Spinal cord (tissue), 10 donors: ENCODE results near the gene ADAMTSL2. TPM values are rescaled to one million over a fixed set of nuclear protein-coding genes. Genes with fewer than 3 reads are reported as not detected.

ENCODE experiments used
- DNase-seq, 6 donors: peaks; one replicate each; pipeline versions ENCODE4 v3.0.0 to v3.0.0-alpha.2; 2013 to 2015; ENCODE audit warnings: low spot score in 6 of 6, low read depth in 4 of 6
- H3K27ac ChIP-seq: one replicate; pipeline ENCODE4 v1.5.1; 2013; ENCODE audit warnings: low read depth, low read length, control low read depth
- H3K27me3 ChIP-seq: one replicate; pipeline ENCODE4 v1.6.1; 2013; ENCODE audit warnings: low read length; ENCODE audit not compliant: control insufficient read depth, insufficient read depth
- H3K36me3 ChIP-seq: one replicate; pipeline ENCODE4 v1.6.1; 2013; ENCODE audit warnings: low read length; ENCODE audit not compliant: control insufficient read depth, insufficient read depth
- H3K4me1 ChIP-seq: one replicate; pipeline ENCODE4 v1.6.1; 2013; ENCODE audit warnings: low read length; ENCODE audit not compliant: control insufficient read depth, insufficient read depth
- H3K4me3 ChIP-seq: one replicate; pipeline ENCODE4 v1.5.1; 2013; ENCODE audit warnings: low read depth, low read length, control low read depth
- H3K9me3 ChIP-seq: one replicate; pipeline ENCODE4 v1.6.1; 2013; ENCODE audit warnings: low read length; ENCODE audit not compliant: control insufficient read depth, insufficient read depth
- WGBS: methylation state at CpG from one replicate; pipeline ENCODE4 v1.1.5; 2013; ENCODE audit warnings: missing lambda C conversion rate; ENCODE audit not compliant: insufficient coverage; 5-methylcytosine and 5-hydroxymethylcytosine counted together
- polyA plus RNA-seq, 2 donors: library from polyadenylated mRNA; unstranded; fragments of 120-200 nt; gene quantifications; one replicate each; pipeline ENCODE4 v1.2.1, GENCODE V29; 2013; ENCODE audit not compliant: insufficient read length in 2 of 2
- total RNA-seq, 2 donors: library from RNA; depleted of rRNA in 1 of 2; stranded (reverse); fragments of 120-200 nt in 1 of 2; fragments of >200 nt in 1 of 2; gene quantifications; one replicate each; pipeline versions ENCODE4 v1.2.3 to v1.2.4, GENCODE V29; 2013 to 2014
- donor health status: healthy.

Gene ADAMTSL2
- total and polyA plus RNA-seq, 4 donors = 3.7 to 9.0 (median 7.8) TPM

GRCh38 chr9:133591985-133592384 is 57.5 kb downstream of the ADAMTSL2 start:
- H3K4me1 ChIP-seq = peaks cover 14% of the 10 kb centered on the region
- no peak for DNase-seq
- peaks cover 3% of the 10 kb centered on the region for H3K9me3 ChIP-seq
- 77% methylated on average over 10 of the region's 10 CpGs for WGBS
- H3K27me3 ChIP-seq = no peaks in the 10 kb centered on the region
- no peak overlapping the region for H3K4me3 ChIP-seq
- no peak overlapping the region for H3K27ac ChIP-seq
- H3K36me3 ChIP-seq = peaks cover 12% of the 10 kb centered on the region

DNA sequence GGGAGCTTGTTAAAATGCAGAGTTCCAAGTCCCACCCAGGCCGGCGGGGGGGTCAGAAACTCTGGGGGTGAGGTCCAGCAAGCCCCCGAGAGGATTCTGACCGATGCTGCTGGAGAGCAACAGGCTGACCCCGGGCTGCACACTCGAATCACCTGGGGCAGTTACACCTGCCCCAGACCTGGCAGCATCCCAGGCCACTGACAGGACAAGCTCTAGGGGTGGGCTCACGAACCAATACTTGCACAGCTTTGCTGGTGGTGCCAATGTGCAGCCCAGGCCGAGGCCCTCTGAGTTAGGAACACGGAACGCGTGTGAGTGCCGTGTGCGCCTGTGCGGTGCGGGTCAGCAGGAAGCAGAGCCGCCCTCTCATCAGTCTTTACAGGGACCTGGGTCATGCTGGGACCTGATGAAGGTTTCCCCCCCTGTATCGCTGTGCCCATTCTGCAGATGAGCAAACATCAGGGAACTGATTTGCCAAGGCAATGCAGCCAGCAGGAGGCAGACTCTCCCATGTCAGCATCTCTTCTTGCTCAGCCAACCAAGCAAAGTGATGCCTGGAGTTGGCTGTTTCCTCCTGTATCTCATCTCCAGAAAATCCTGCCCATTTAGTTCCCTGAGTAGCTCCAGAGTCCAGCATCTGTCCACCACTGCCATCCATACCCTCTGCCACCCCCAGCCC is 58.4 kb downstream of the ADAMTSL2 start:
- no peaks in the 10 kb centered on the region for H3K27me3 ChIP-seq
- peaks cover 11% of the 10 kb centered on the region for H3K9me3 ChIP-seq
- H3K36me3 ChIP-seq = peaks cover 9% of the 10 kb centered on the region
- DNase-seq = no peak
- WGBS = 89% methylated on average over 17 of the region's 17 CpGs
- no peak overlapping the region for H3K27ac ChIP-seq
- peaks cover 14% of the 10 kb centered on the region for H3K4me1 ChIP-seq
- H3K4me3 ChIP-seq = no peak overlapping the region

GRCh38 chr9:133593587-133594253 is 59.2 kb downstream of the ADAMTSL2 start:
- peaks cover 16% of the 10 kb centered on the region for H3K9me3 ChIP-seq
- H3K27ac ChIP-seq = no peak overlapping the region
- H3K36me3 ChIP-seq = peaks cover 10% of the 10 kb centered on the region
- no peak for DNase-seq
- H3K4me3 ChIP-seq = no peak overlapping the region
- H3K4me1 ChIP-seq = peaks cover 14% of the 10 kb centered on the region
- H3K27me3 ChIP-seq = no peaks in the 10 kb centered on the region
- 82% methylated on average over 14 of the region's 15 CpGs for WGBS

DNA sequence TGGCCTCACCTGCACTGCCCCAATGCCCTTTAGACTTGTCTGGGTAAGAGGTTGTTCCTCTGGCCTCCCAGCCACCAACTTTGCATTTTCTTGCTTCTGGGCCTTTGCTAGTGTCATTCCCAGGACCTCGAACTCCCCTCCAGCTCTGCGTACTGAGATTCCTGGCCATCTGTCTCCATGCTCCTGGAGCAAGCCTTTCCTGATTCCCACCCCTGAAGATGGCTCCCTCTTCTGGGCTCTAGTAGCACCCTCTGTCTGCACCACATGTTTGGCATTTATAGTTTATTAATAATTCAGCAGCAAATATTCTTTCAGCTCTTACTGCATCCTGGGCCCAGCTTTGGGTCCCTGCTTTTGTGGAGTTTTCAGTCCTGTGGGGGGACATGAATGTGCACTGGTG is 59.8 kb downstream of the ADAMTSL2 start:
- peaks cover 15% of the 10 kb centered on the region for H3K36me3 ChIP-seq
- H3K9me3 ChIP-seq = peaks cover 16% of the 10 kb centered on the region
- DNase-seq = no peak
- 90% methylated on average over 2 of the region's 2 CpGs for WGBS
- no peak overlapping the region for H3K4me3 ChIP-seq
- H3K4me1 ChIP-seq = peaks cover 14% of the 10 kb centered on the region
- no peak overlapping the region for H3K27ac ChIP-seq
- no peaks in the 10 kb centered on the region for H3K27me3 ChIP-seq

- peaks cover 11% of the 10 kb centered on the region for H3K4me1 ChIP-seq
- H3K27ac ChIP-seq = no peak overlapping the region
- 92% methylated on average over 8 of the region's 8 CpGs for WGBS
- DNase-seq = no peak
- no peaks in the 10 kb centered on the region for H3K27me3 ChIP-seq
- H3K36me3 ChIP-seq = peaks cover 20% of the 10 kb centered on the region
- H3K4me3 ChIP-seq = no peak overlapping the region
- H3K9me3 ChIP-seq = peaks cover 16% of the 10 kb centered on the region
These were observed 61.4 kb downstream of the ADAMTSL2 start for GRCh38 chr9:133595910-133596309.

DNA sequence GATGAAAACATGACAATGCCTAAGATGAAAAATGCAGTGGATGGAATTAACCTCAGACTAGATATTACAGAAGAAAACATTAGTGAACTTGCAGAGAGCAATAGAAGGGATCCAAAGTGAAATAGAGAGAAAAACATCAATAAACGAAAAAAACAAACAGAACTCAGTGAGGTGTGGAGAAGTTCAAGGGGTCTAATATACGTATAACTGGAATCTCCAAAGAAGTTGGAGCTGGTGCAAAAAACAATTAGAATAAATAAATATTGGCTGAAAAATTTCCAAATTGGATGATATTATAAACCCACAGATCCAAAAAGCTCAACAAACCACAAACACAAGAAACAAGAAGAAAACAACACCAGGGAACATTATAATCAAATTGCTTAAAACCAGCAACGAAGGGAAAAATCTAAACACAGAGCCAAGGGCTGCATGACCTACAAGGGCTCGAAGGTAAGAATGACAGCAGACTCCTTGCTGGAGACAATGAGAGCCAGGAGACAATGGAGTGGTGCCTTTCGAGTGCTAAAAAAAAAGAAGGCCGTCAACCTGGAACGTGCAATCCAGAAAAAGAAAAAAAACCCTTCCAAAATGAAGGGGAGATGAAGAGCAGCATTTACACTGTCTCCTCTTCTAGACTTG is 62.9 kb downstream of the ADAMTSL2 start:
- peaks cover 16% of the 10 kb centered on the region for H3K9me3 ChIP-seq
- no peak overlapping the region for H3K4me3 ChIP-seq
- no peaks in the 10 kb centered on the region for H3K27me3 ChIP-seq
- no peak overlapping the region for H3K27ac ChIP-seq
- DNase-seq = no peak
- H3K36me3 ChIP-seq = peaks cover 24% of the 10 kb centered on the region
- peaks cover 18% of the 10 kb centered on the region for H3K4me1 ChIP-seq
- WGBS = 71% methylated on average over 2 of the region's 7 CpGs

DNA sequence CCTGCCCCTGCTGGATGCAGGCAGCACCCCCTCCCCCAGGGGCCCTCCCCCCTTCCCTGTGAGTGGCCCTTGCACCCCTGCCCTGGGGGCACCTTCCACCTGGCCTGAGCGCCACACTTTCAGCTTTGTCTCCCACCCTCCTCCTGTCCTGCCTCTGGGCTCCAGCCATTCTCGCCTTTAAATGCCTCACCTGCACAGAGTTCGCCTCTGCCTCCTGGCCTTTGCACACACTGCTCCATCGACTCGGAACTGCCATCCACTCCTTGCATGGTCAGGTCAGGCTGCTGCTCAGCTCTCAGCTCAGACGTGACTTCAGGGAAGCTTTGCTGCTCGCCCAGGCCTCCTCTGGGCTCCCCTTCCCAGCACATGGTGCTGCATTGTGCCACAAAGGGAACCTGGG is 64.5 kb downstream of the ADAMTSL2 start:
- 81% methylated on average over 7 of the region's 7 CpGs for WGBS
- peaks cover 29% of the 10 kb centered on the region for H3K4me1 ChIP-seq
- no peaks in the 10 kb centered on the region for H3K27me3 ChIP-seq

GRCh38 chr9:133599470-133600173 is 65.1 kb downstream of the ADAMTSL2 start:
- H3K27me3 ChIP-seq = no peaks in the 10 kb centered on the region
- H3K4me1 ChIP-seq = peaks cover 34% of the 10 kb centered on the region
- no peak overlapping the region for H3K4me3 ChIP-seq
- H3K36me3 ChIP-seq = peaks cover 19% of the 10 kb centered on the region
- over 99% methylated on average over 6 of the region's 6 CpGs for WGBS
- peaks cover 16% of the 10 kb centered on the region for H3K9me3 ChIP-seq
- H3K27ac ChIP-seq = no peak overlapping the region
- DNase-seq = no peak

More for the DNA sequence above, 64.5 kb downstream of the ADAMTSL2 start:
- no peak for DNase-seq
- Histone ChIP-seq H3K9me3 (peaks cover 16% of the 10 kb centered on the region), H3K27ac (no peak overlapping the region), H3K36me3 (peaks cover 19% of the 10 kb centered on the region), H3K4me3 (no peak overlapping the region)

DNA sequence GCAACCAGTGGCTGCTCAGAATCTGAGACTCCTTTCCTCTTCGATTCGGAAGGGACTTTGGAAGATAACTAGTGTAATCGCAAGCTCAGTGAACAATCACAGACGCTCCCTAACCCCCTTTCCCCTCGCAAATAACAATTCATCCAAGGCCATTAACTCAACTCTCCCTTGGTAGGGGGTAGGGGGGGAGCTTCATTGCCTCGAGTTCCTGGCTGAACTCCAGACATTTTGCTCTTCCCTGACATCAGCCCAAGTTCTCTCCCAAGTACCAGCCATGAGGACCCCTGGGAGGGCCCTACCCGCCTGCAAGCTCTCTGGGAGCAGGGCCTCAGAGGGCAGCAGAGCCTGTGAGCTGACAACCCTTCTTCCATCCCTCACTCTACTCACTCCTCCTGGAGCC is 66.2 kb downstream of the ADAMTSL2 start:
- peaks cover 45% of the 10 kb centered on the region for H3K4me1 ChIP-seq
- WGBS = 59% methylated on average over 1 of the region's 7 CpGs
- no peak overlapping the region for H3K27ac ChIP-seq
- DNase-seq = no peak
- no peak overlapping the region for H3K4me3 ChIP-seq
- peaks cover 16% of the 10 kb centered on the region for H3K9me3 ChIP-seq
- no peaks in the 10 kb centered on the region for H3K27me3 ChIP-seq
- H3K36me3 ChIP-seq = peaks cover 19% of the 10 kb centered on the region
